Astrocyte of the spinal cord (primary cell): ENCODE data around the gene VAT1L.

Experiments used
- DNase-seq: peaks from one replicate; pipeline ENCODE4 v3.0.0; 2011; ENCODE audit warnings: low read depth, low spot score
- H3K4me3 ChIP-seq: 2 replicates; pipeline ENCODE4 v1.5.1; 2011; ENCODE audit warnings: low read depth, mild to moderate bottlenecking, low read length, moderate library complexity
- in situ Hi-C: cut with HindIII; loops from 2 replicates; pipeline ENCODE4 v1.10.0; 2017; ENCODE audit warnings: low sequenced_read_pairs
- TF ChIP-seq, protein P1 (sequence below): IDR thresholded peaks from 2 replicates; pipeline ENCODE4 v1.5.1; 2012; ENCODE audit warnings: low read depth, mild to moderate bottlenecking, low read length, inconsistent platforms

VAT1L gene

GRCh38 chr16:77836801-77837200 lies 48.4 kb downstream of the VAT1L start:
- H3K4me3 ChIP-seq = no peak overlapping the region
- in situ Hi-C loops = no loop called here
- no peak for DNase-seq
- TF ChIP-seq, protein P1, sequence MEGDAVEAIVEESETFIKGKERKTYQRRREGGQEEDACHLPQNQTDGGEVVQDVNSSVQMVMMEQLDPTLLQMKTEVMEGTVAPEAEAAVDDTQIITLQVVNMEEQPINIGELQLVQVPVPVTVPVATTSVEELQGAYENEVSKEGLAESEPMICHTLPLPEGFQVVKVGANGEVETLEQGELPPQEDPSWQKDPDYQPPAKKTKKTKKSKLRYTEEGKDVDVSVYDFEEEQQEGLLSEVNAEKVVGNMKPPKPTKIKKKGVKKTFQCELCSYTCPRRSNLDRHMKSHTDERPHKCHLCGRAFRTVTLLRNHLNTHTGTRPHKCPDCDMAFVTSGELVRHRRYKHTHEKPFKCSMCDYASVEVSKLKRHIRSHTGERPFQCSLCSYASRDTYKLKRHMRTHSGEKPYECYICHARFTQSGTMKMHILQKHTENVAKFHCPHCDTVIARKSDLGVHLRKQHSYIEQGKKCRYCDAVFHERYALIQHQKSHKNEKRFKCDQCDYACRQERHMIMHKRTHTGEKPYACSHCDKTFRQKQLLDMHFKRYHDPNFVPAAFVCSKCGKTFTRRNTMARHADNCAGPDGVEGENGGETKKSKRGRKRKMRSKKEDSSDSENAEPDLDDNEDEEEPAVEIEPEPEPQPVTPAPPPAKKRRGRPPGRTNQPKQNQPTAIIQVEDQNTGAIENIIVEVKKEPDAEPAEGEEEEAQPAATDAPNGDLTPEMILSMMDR = no peak

- TF ChIP-seq, protein P1 = no peak
- DNase-seq = no peak
- H3K4me3 ChIP-seq = no peak overlapping the region
- in situ Hi-C loops = no loop called here
Observed at GRCh38 chr16:77838597-77839255, 50.4 kb downstream of the VAT1L start.

GRCh38 chr16:77840093-77840492 lies 51.7 kb downstream of the VAT1L start:
- no peak overlapping the region for H3K4me3 ChIP-seq
- no peak for DNase-seq
- in situ Hi-C loops = no loop called here
- TF ChIP-seq, protein P1 = no peak

- TF ChIP-seq, protein P1 = no peak
- no peak overlapping the region for H3K4me3 ChIP-seq
- in situ Hi-C loops = no loop called here
- DNase-seq = peak; percentile 11
Observed at GRCh38 chr16:77840673-77841501, 52.5 kb downstream of the VAT1L start.

- in situ Hi-C loops = no loop called here
- TF ChIP-seq, protein P1 = no peak
- H3K4me3 ChIP-seq = no peak overlapping the region
- DNase-seq = no peak
Observed at GRCh38 chr16:77841502-77841763, 53.1 kb downstream of the VAT1L start.

- in situ Hi-C loops = no loop called here
- DNase-seq = no peak
- H3K4me3 ChIP-seq = no peak overlapping the region
- TF ChIP-seq, protein P1 = no peak
Observed at GRCh38 chr16:77842468-77842867, 54.1 kb downstream of the VAT1L start.
